Mesenchymal stem cell (in vitro differentiated cells and primary cell): ENCODE data around the gene COLGALT1.

Experiments
- DNase-seq: peaks from one replicate; pipeline ENCODE4 v3.0.0-alpha.2; 2013
- H2AFZ ChIP-seq: one replicate; pipeline ENCODE4 v1.6.1; 2013; ENCODE audit warnings: low read depth, mild to moderate bottlenecking, control low read depth, inconsistent platforms, low read length, moderate library complexity
- H2AK5ac ChIP-seq: 2 replicates; pipeline ENCODE4 v1.6.1; 2013; ENCODE audit warnings: low read length, moderate library complexity, mild to moderate bottlenecking, inconsistent platforms; ENCODE audit not compliant: severe bottlenecking
- H2BK120ac ChIP-seq: one replicate; pipeline ENCODE4 v1.6.1; 2013; ENCODE audit warnings: low read depth, mild to moderate bottlenecking, inconsistent platforms, low read length, moderate library complexity
- H2BK12ac ChIP-seq, 2 experiments: one replicate each; pipeline ENCODE4 v1.6.1; 2013; ENCODE audit warnings: inconsistent platforms in 2 of 2, low read length in 2 of 2, mild to moderate bottlenecking in 2 of 2, moderate library complexity in 2 of 2, control low read depth in 1 of 2
- H2BK15ac ChIP-seq: one replicate; pipeline ENCODE4 v1.6.1; 2013; ENCODE audit warnings: mild to moderate bottlenecking, low read depth, inconsistent platforms; ENCODE audit not compliant: poor library complexity, severe bottlenecking
- H2BK5ac ChIP-seq: 2 replicates; pipeline ENCODE4 v1.6.1; 2013; ENCODE audit warnings: low read depth, mild to moderate bottlenecking, low read length, control low read depth, inconsistent platforms; ENCODE audit not compliant: poor library complexity, severe bottlenecking
- H3K14ac ChIP-seq, 2 experiments: one replicate each; pipeline ENCODE4 v1.6.1; 2013; ENCODE audit warnings: inconsistent platforms in 2 of 2, low read length in 2 of 2, control low read depth in 1 of 2, mild to moderate bottlenecking in 1 of 2, moderate library complexity in 1 of 2
- H3K18ac ChIP-seq, 2 experiments: one replicate each; pipeline ENCODE4 v1.6.1; 2013; ENCODE audit warnings: inconsistent platforms in 2 of 2, low read length in 2 of 2, control low read depth in 1 of 2, low read depth in 1 of 2, mild to moderate bottlenecking in 1 of 2
- H3K23ac ChIP-seq, 2 experiments: one replicate each; pipeline ENCODE4 v1.6.1; 2013; ENCODE audit warnings: inconsistent platforms in 2 of 2, low read length in 2 of 2, mild to moderate bottlenecking in 2 of 2, moderate library complexity in 2 of 2, control low read depth in 1 of 2
- H3K27ac ChIP-seq: 2 replicates; pipeline ENCODE4 v1.5.1; 2013; ENCODE audit warnings: mild to moderate bottlenecking, moderate library complexity, low read length, control low read depth, inconsistent platforms; ENCODE audit not compliant: poor library complexity, severe bottlenecking
- H3K27me3 ChIP-seq, 2 experiments: 2 replicates each; pipeline versions ENCODE4 v1.6.1 to v1.7.0; 2013; ENCODE audit warnings: low read length in 2 of 2, mild to moderate bottlenecking in 2 of 2, moderate library complexity in 2 of 2, control low read depth in 1 of 2, inconsistent platforms in 1 of 2; ENCODE audit not compliant: control insufficient read depth in 1 of 2, insufficient read depth in 1 of 2
- H3K36me3 ChIP-seq, 2 experiments: 2 replicates each; pipeline versions ENCODE4 v1.6.1 to v1.7.0; 2013; ENCODE audit warnings: low read length in 2 of 2, control low read depth in 1 of 2, inconsistent platforms in 1 of 2, low read depth in 1 of 2, mild to moderate bottlenecking in 1 of 2; ENCODE audit not compliant: insufficient read depth in 2 of 2, control insufficient read depth in 1 of 2
- H3K4ac ChIP-seq, 2 experiments: one replicate each; pipeline ENCODE4 v1.6.1; 2013; ENCODE audit warnings: inconsistent platforms in 2 of 2, low read length in 2 of 2, mild to moderate bottlenecking in 2 of 2, moderate library complexity in 2 of 2, control low read depth in 1 of 2, low read depth in 1 of 2
- H3K4me1 ChIP-seq: 2 replicates; pipeline ENCODE4 v1.6.1; 2013; ENCODE audit warnings: low read depth, low read length, control low read depth; ENCODE audit not compliant: control insufficient read depth, insufficient read depth
- H3K4me2 ChIP-seq: 2 replicates; pipeline ENCODE4 v1.6.1; 2013; ENCODE audit warnings: low read length, mild to moderate bottlenecking, inconsistent platforms; ENCODE audit not compliant: poor library complexity, severe bottlenecking
- H3K4me3 ChIP-seq, 2 experiments: 2 replicates each; pipeline versions ENCODE4 v1.5.1 to v1.7.0; 2013; ENCODE audit warnings: low read length in 2 of 2, mild to moderate bottlenecking in 2 of 2, control low read depth in 1 of 2, low read depth in 1 of 2; ENCODE audit not compliant: insufficient read depth in 1 of 2
- H3K79me1 ChIP-seq: replicated peaks from 2 replicates; pipeline ENCODE4 v1.6.1; 2013; ENCODE audit warnings: mild to moderate bottlenecking, control low read depth, low read length, inconsistent platforms; ENCODE audit not compliant: poor library complexity, severe bottlenecking
- H3K9ac ChIP-seq: 2 replicates; pipeline ENCODE4 v1.7.0; 2013; ENCODE audit warnings: mild to moderate bottlenecking, low read length, moderate library complexity
- H3K9me3 ChIP-seq: 2 replicates; pipeline ENCODE4 v1.7.0; 2013; ENCODE audit warnings: mild to moderate bottlenecking, low read length; ENCODE audit not compliant: control insufficient read depth
- H4K8ac ChIP-seq: one replicate; pipeline ENCODE4 v1.6.1; 2013; ENCODE audit warnings: inconsistent platforms, mild to moderate bottlenecking, low read length, moderate library complexity
- H4K91ac ChIP-seq: one replicate; pipeline ENCODE4 v1.6.1; 2013; ENCODE audit warnings: mild to moderate bottlenecking, low read length, inconsistent platforms
- WGBS: methylation state at CpG from one replicate; pipeline ENCODE4 v1.1.7; 2013; ENCODE audit warnings: mixed read lengths; 5-methylcytosine and 5-hydroxymethylcytosine counted together

Gene COLGALT1

GRCh38 chr19:17620696-17621095 lies 65.2 kb downstream of the COLGALT1 start:
- no peak for DNase-seq
- 100% methylated on average over 1 of the region's 1 CpG for WGBS
- peaks cover 27 to 42% of the 10 kb centered on the region in 2 experiments for H3K27me3 ChIP-seq
- no peak overlapping the region for H2BK120ac ChIP-seq
- no peak overlapping the region for H4K91ac ChIP-seq
- H2BK15ac ChIP-seq = no peak overlapping the region
- no peak overlapping the region for H3K4me3 ChIP-seq
- H2BK12ac ChIP-seq = no peak overlapping the region
- H3K18ac ChIP-seq = no peak overlapping the region
- no peak overlapping the region for H2BK5ac ChIP-seq
- no peak overlapping the region for H2AFZ ChIP-seq
- no peak overlapping the region for H3K4ac ChIP-seq
- H3K14ac ChIP-seq = no peak overlapping the region
- H3K9ac ChIP-seq = no peak overlapping the region
- no peak overlapping the region for H3K23ac ChIP-seq
- no peak overlapping the region for H3K4me2 ChIP-seq
- no peaks in the 10 kb centered on the region for H3K79me1 ChIP-seq
- no peaks in the 10 kb centered on the region for H3K36me3 ChIP-seq
- H2AK5ac ChIP-seq = no peak overlapping the region
- peaks cover 2% of the 10 kb centered on the region for H3K4me1 ChIP-seq
- H4K8ac ChIP-seq = no peak overlapping the region
- peaks cover 10% of the 10 kb centered on the region for H3K9me3 ChIP-seq
- no peak overlapping the region for H3K27ac ChIP-seq

- DNase-seq = no peak
- Histone ChIP-seq H4K8ac (no peak overlapping the region), H3K36me3 (no peaks in the 10 kb centered on the region), H3K18ac (no peak overlapping the region), H3K27me3 (peaks cover 8 to 21% of the 10 kb centered on the region in 2 experiments), H3K14ac (no peak overlapping the region), H3K79me1 (no peaks in the 10 kb centered on the region), H2AK5ac (no peak overlapping the region), H3K27ac (no peak overlapping the region), H3K23ac (no peak overlapping the region), H2BK120ac (no peak overlapping the region), H4K91ac (no peak overlapping the region), H3K4me3 (no peak overlapping the region), H2BK5ac (no peak overlapping the region), H3K9ac (no peak overlapping the region), H2BK15ac (no peak overlapping the region), H3K4me2 (no peak overlapping the region), H2BK12ac (no peak overlapping the region), H3K4me1 (no peaks in the 10 kb centered on the region), H2AFZ (no peak overlapping the region), H3K9me3 (peaks cover 10% of the 10 kb centered on the region), H3K4ac (no peak overlapping the region)
- WGBS = 88% methylated on average over 14 of the region's 31 CpGs
These were observed 67.9 kb downstream of the COLGALT1 start for GRCh38 chr19:17623224-17623935.

- no peak overlapping the region for H2AK5ac ChIP-seq
- no peak overlapping the region for H2BK5ac ChIP-seq
- WGBS = 88% methylated on average over 15 of the region's 16 CpGs
These were observed 69.0 kb downstream of the COLGALT1 start for GRCh38 chr19:17624314-17624991.

GRCh38 chr19:17625043-17625442 lies 69.6 kb downstream of the COLGALT1 start:
- Histone ChIP-seq H2BK15ac (no peak overlapping the region), H3K27ac (no peak overlapping the region), H4K91ac (no peak overlapping the region), H3K4me1 (no peaks in the 10 kb centered on the region), H3K9me3 (peaks cover 10% of the 10 kb centered on the region), H2AK5ac (no peak overlapping the region), H3K9ac (no peak overlapping the region), H2BK5ac (no peak overlapping the region), H2BK120ac (no peak overlapping the region), H3K4me2 (no peak overlapping the region), H3K23ac (no peak overlapping the region), H4K8ac (no peak overlapping the region), H2BK12ac (no peak overlapping the region), H2AFZ (no peak overlapping the region), H3K36me3 (no peaks in the 10 kb centered on the region), H3K79me1 (no peaks in the 10 kb centered on the region), H3K14ac (no peak overlapping the region), H3K4me3 (no peak overlapping the region), H3K18ac (no peak overlapping the region), H3K4ac (no peak overlapping the region), H3K27me3 (peaks cover 14 to 27% of the 10 kb centered on the region in 2 experiments)
- WGBS = 92% methylated on average over 1 of the region's 1 CpG
- DNase-seq = no peak

More at GRCh38 chr19:17624314-17624991, 69.0 kb downstream of the COLGALT1 start:
- H3K14ac ChIP-seq = no peak overlapping the region
- H3K9ac ChIP-seq = no peak overlapping the region
- no peak overlapping the region for H3K4ac ChIP-seq
- no peak overlapping the region for H2BK120ac ChIP-seq
- H4K91ac ChIP-seq = no peak overlapping the region
- peaks cover 13 to 22% of the 10 kb centered on the region in 2 experiments for H3K27me3 ChIP-seq
- H3K23ac ChIP-seq = no peak overlapping the region
- H3K36me3 ChIP-seq = no peaks in the 10 kb centered on the region
- H3K4me1 ChIP-seq = no peaks in the 10 kb centered on the region
- H3K18ac ChIP-seq = no peak overlapping the region
- H3K9me3 ChIP-seq = peaks cover 10% of the 10 kb centered on the region
- H2BK15ac ChIP-seq = no peak overlapping the region
- H3K4me3 ChIP-seq = no peak overlapping the region
- no peak overlapping the region for H4K8ac ChIP-seq
- H2BK12ac ChIP-seq = no peak overlapping the region
- no peak overlapping the region for H2AFZ ChIP-seq
- no peaks in the 10 kb centered on the region for H3K79me1 ChIP-seq
- H3K27ac ChIP-seq = no peak overlapping the region
- H3K4me2 ChIP-seq = no peak overlapping the region
- no peak for DNase-seq
